ENCODE results near the gene PHAF1.

- TF ChIP-seq, protein P1, sequence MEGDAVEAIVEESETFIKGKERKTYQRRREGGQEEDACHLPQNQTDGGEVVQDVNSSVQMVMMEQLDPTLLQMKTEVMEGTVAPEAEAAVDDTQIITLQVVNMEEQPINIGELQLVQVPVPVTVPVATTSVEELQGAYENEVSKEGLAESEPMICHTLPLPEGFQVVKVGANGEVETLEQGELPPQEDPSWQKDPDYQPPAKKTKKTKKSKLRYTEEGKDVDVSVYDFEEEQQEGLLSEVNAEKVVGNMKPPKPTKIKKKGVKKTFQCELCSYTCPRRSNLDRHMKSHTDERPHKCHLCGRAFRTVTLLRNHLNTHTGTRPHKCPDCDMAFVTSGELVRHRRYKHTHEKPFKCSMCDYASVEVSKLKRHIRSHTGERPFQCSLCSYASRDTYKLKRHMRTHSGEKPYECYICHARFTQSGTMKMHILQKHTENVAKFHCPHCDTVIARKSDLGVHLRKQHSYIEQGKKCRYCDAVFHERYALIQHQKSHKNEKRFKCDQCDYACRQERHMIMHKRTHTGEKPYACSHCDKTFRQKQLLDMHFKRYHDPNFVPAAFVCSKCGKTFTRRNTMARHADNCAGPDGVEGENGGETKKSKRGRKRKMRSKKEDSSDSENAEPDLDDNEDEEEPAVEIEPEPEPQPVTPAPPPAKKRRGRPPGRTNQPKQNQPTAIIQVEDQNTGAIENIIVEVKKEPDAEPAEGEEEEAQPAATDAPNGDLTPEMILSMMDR (IDR thresholded peaks at IDR 0.05; ENCODE audit: borderline replicate concordance, extremely low read depth, low read length, poor library complexity, severe bottlenecking) = no peak
- TF ChIP-seq EZH2 (IDR thresholded peaks at IDR 0.05; ENCODE audit: borderline replicate concordance, low read depth, low read length, severe bottlenecking) = no peak
Measured at GRCh38 chr16:67191411-67191994, 81.8 kb downstream of the PHAF1 start.

Data from DND-41 (cell line).